MCF 10A (cell line): ENCODE measurements around the gene MAP4K5. TPM values are rescaled to one million over a fixed set of nuclear protein-coding genes. Genes with fewer than 3 reads are reported as not detected.

Experiments
- BruUV-seq: library from RNA; stranded (reverse); fragments of 400-500 nt; replicated peaks from 2 replicates; lab custom pipeline; 2021; lab: Mats Ljungman, UMichigan
- CTCF ChIA-PET: fragments of 300-600 bp; sonication (Branson Sonifier 250); formaldehyde crosslinking; extraction: SDS; loops from one replicate; lab custom pipeline; 2021; ENCODE audit warnings: antibody characterized with exemption, inconsistent platforms; lab: Yijun Ruan, JAX
- POLR2A ChIA-PET: fragments of 300-600, 350-650 bp; sonication (Branson Sonifier 250); formaldehyde crosslinking; extraction: SDS; loops from one replicate; lab custom pipeline; 2020; ENCODE audit warnings: antibody characterized with exemption, inconsistent platforms; lab: Yijun Ruan, JAX
- DNase-seq: peaks from one replicate; pipeline ENCODE4 v3.0.0-alpha.2; 2018; ENCODE audit not compliant: unreplicated experiment
- H3K27ac Mint-ChIP-seq: one replicate; pipeline ENCODE4 v1.8.0; 2022; ENCODE audit warnings: mild to moderate bottlenecking, low read depth, mixed read lengths; ENCODE audit not compliant: unreplicated experiment
- H3K27me3 Mint-ChIP-seq: one replicate; pipeline ENCODE4 v1.8.0; 2022; ENCODE audit warnings: mixed read lengths; ENCODE audit not compliant: insufficient read depth, unreplicated experiment
- H3K36me3 Mint-ChIP-seq: one replicate; pipeline ENCODE4 v1.8.0; 2022; ENCODE audit warnings: mild to moderate bottlenecking, moderate library complexity, mixed read lengths; ENCODE audit not compliant: insufficient read depth, unreplicated experiment
- H3K4me1 Mint-ChIP-seq: one replicate; pipeline ENCODE4 v1.8.0; 2022; ENCODE audit warnings: mixed read lengths; ENCODE audit not compliant: insufficient read depth, unreplicated experiment
- H3K4me3 Mint-ChIP-seq: one replicate; pipeline ENCODE4 v1.8.0; 2022; ENCODE audit warnings: mild to moderate bottlenecking, moderate library complexity, mixed read lengths; ENCODE audit not compliant: unreplicated experiment
- H3K9me3 Mint-ChIP-seq: one replicate; pipeline ENCODE4 v1.8.0; 2022; ENCODE audit warnings: mixed read lengths; ENCODE audit not compliant: unreplicated experiment
- CTCF ChIP-seq: fragments of 200-600 bp; IDR thresholded peaks from one replicate; pipeline ENCODE4 v1.8.0; 2022; ENCODE audit warnings: antibody characterized with exemption, mild to moderate bottlenecking; ENCODE audit not compliant: unreplicated experiment
- intact Hi-C: fragments of 100-400 bp; cut with micrococcal nuclease; formaldehyde crosslinking; loops from 2 replicates; pipeline ENCODE4 v1.14.1; 2022
- total RNA-seq: library from RNA; stranded (reverse); gene quantifications from 2 replicates; pipeline ENCODE4 v1.2.3, GENCODE V29; 2022

Gene MAP4K5
- total RNA-seq, 1 experiment from 2014 or later: 45.7 TPM

GRCh38 chr14:50410071-50410470 is 122.3 kb downstream of the MAP4K5 start:
- intact Hi-C loops: no loop called here
- H3K9me3 Mint-ChIP-seq: no peaks in the 10 kb centered on the region
- DNase-seq: no peak
- no peaks in the 10 kb centered on the region for H3K4me1 Mint-ChIP-seq
- BruUV-seq: no TSS peak
- no peak for TF ChIP-seq CTCF
- H3K4me3 Mint-ChIP-seq: no peak overlapping the region
- POLR2A ChIA-PET: interaction anchor here (0.5 kb wide), 1 partner anchor 301 kb away, joined by 3 read pairs; no protein-coding TSS in a partner anchor
- CTCF ChIA-PET: interaction anchor here (0.9 kb wide), 1 partner anchor 122 kb away, joined by 3 read pairs; the partner anchor contains the start of gene MAP4K5
- no peak overlapping the region for H3K27ac Mint-ChIP-seq
- H3K36me3 Mint-ChIP-seq: peaks cover 8% of the 10 kb centered on the region
- H3K27me3 Mint-ChIP-seq: no peaks in the 10 kb centered on the region

GRCh38 chr14:50407111-50407812 is 125.1 kb downstream of the MAP4K5 start:
- CTCF ChIA-PET: interaction anchor here (1.2 kb wide), 1 partner anchor 9 kb away, joined by 7 read pairs; no protein-coding TSS in a partner anchor
- H3K36me3 Mint-ChIP-seq: no peaks in the 10 kb centered on the region
- H3K27me3 Mint-ChIP-seq: no peaks in the 10 kb centered on the region
- no peak overlapping the region for H3K27ac Mint-ChIP-seq
- no peaks in the 10 kb centered on the region for H3K4me1 Mint-ChIP-seq
- no peak for DNase-seq
- no peak for TF ChIP-seq CTCF
- intact Hi-C loops: no loop called here
- no peak overlapping the region for H3K4me3 Mint-ChIP-seq
- BruUV-seq: no TSS peak
- no peaks in the 10 kb centered on the region for H3K9me3 Mint-ChIP-seq
- POLR2A ChIA-PET: interaction anchor here (0.9 kb wide), 2 partner anchors 10 to 194 kb away, joined by 3 read pairs; no protein-coding TSS in a partner anchor

- no peak for TF ChIP-seq CTCF
- DNase-seq: no peak
- Mint-ChIP-seq H3K27me3 (no peaks in the 10 kb centered on the region), H3K4me3 (no peak overlapping the region), H3K4me1 (no peaks in the 10 kb centered on the region), H3K9me3 (no peaks in the 10 kb centered on the region), H3K36me3 (no peaks in the 10 kb centered on the region), H3K27ac (no peak overlapping the region)
- CTCF ChIA-PET: interaction anchor here (0.6 kb wide), 1 partner anchor 82 kb away, joined by 3 read pairs; no protein-coding TSS in a partner anchor
- no TSS peak for BruUV-seq
- intact Hi-C loops: no loop called here
- POLR2A ChIA-PET: interaction anchor here (0.7 kb wide), 1 partner anchor 388 kb away, joined by 3 read pairs; no protein-coding TSS in a partner anchor
Observed at GRCh38 chr14:50403419-50403818, 128.9 kb downstream of the MAP4K5 start.

DNA sequence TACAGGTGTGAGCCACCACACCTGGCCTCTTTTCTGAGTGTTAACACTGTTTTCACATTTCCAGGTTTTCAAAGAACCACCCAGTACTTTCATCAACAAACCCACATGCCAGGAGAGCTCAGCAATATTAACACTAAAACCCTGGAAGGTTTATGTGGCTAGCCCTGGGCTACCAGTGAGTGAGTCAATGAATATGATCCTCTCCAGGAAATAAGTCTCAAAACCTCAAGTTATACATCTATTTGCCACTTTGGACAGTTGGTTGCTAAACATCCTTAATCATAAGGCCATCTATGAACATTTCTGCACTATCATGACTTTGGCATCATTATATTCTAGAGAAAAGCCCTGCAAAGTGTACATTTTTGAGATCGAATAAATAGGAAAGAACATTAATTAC is 129.4 kb downstream of the MAP4K5 start:
- no TSS peak for BruUV-seq
- POLR2A ChIA-PET: no interaction called here
- Mint-ChIP-seq H3K9me3 (no peaks in the 10 kb centered on the region), H3K27me3 (no peaks in the 10 kb centered on the region), H3K4me3 (no peak overlapping the region), H3K27ac (no peak overlapping the region), H3K4me1 (no peaks in the 10 kb centered on the region), H3K36me3 (no peaks in the 10 kb centered on the region)
- CTCF ChIA-PET: interaction anchor here (0.6 to 0.9 kb wide), 3 partner anchors 83 to 157 kb away, joined by 3 to 4 read pairs (median 3); partner anchors contain the start of gene ATL1
- intact Hi-C loops: no loop called here
- DNase-seq: no peak
- TF ChIP-seq CTCF: no peak
